ENCODE data around the gene PYGM.

Gene PYGM

GRCh38 chr11:64724863-64725532 is 34.8 kb downstream of the PYGM start:
- no peaks in the 10 kb centered on the region for H3K9me3 ChIP-seq (ENCODE audit: insufficient read depth, low read length)
- DNase-seq (ENCODE audit: low read depth, low spot score): no peak
- peaks cover 29% of the 10 kb centered on the region for H3K27me3 ChIP-seq (ENCODE audit: insufficient read depth, insufficient read length)
- peaks cover 32% of the 10 kb centered on the region for H3K4me1 ChIP-seq (ENCODE audit: insufficient read depth, insufficient read length)
- TF ChIP-seq ZNF274 (IDR thresholded peaks at IDR 0.05; ENCODE audit: low read depth, low read length): no peak
- no peak for TF ChIP-seq SUZ12 (IDR thresholded peaks at IDR 0.05; ENCODE audit: extremely low read depth, insufficient read depth, insufficient read length)
- TF ChIP-seq YY1 (IDR thresholded peaks at IDR 0.05; ENCODE audit: insufficient read depth, insufficient read length): no peak
- H3K4me3 ChIP-seq (ENCODE audit: insufficient read length, low read depth): no peak overlapping the region
- no peak overlapping the region for H3K9ac ChIP-seq (ENCODE audit: insufficient read length, low read depth)
- no peaks in the 10 kb centered on the region for H3K36me3 ChIP-seq (ENCODE audit: insufficient read depth, insufficient read length, low read length)

- peaks cover 36% of the 10 kb centered on the region for H3K27me3 ChIP-seq (ENCODE audit: insufficient read depth, insufficient read length)
- TF ChIP-seq SUZ12 (IDR thresholded peaks at IDR 0.05; ENCODE audit: extremely low read depth, insufficient read depth, insufficient read length): no peak
- TF ChIP-seq ZNF274 (IDR thresholded peaks at IDR 0.05; ENCODE audit: low read depth, low read length): no peak
- no peak for TF ChIP-seq YY1 (IDR thresholded peaks at IDR 0.05; ENCODE audit: insufficient read depth, insufficient read length)
- H3K36me3 ChIP-seq (ENCODE audit: insufficient read depth, insufficient read length, low read length): no peaks in the 10 kb centered on the region
- no peaks in the 10 kb centered on the region for H3K9me3 ChIP-seq (ENCODE audit: insufficient read depth, low read length)
- H3K9ac ChIP-seq (ENCODE audit: insufficient read length, low read depth): peak overlapping the region; percentile 59
- peaks cover 31% of the 10 kb centered on the region for H3K4me1 ChIP-seq (ENCODE audit: insufficient read depth, insufficient read length)
- H3K4me3 ChIP-seq (ENCODE audit: insufficient read length, low read depth): no peak overlapping the region
- DNase-seq (ENCODE audit: low read depth, low spot score): no peak
Observed at GRCh38 chr11:64723907-64724862, 35.6 kb downstream of the PYGM start.

GRCh38 chr11:64723117-64723906 is 36.5 kb downstream of the PYGM start, which contains the start of gene NRXN2:
Gene NRXN2, minus strand, starts transcription at chr11:64723197. Its CDS starts 9,498 bp downstream, at chr11:64713699.
- no peaks in the 10 kb centered on the region for H3K36me3 ChIP-seq (ENCODE audit: insufficient read depth, insufficient read length, low read length)
- peak; percentile 84 for DNase-seq (ENCODE audit: low read depth, low spot score)
- TF ChIP-seq ZNF274 (IDR thresholded peaks at IDR 0.05; ENCODE audit: low read depth, low read length) (no peak), YY1 (IDR thresholded peaks at IDR 0.05; ENCODE audit: insufficient read depth, insufficient read length) (no peak), SUZ12 (IDR thresholded peaks at IDR 0.05; ENCODE audit: extremely low read depth, insufficient read depth, insufficient read length) (no peak)
- H3K27me3 ChIP-seq (ENCODE audit: insufficient read depth, insufficient read length): peaks cover 38% of the 10 kb centered on the region
- H3K9me3 ChIP-seq (ENCODE audit: insufficient read depth, low read length): no peaks in the 10 kb centered on the region
- H3K4me3 ChIP-seq (ENCODE audit: insufficient read length, low read depth): peak within 1 kb of the TSS; percentile 47
- H3K4me1 ChIP-seq (ENCODE audit: insufficient read depth, insufficient read length): peaks cover 27% of the 10 kb centered on the region
- H3K9ac ChIP-seq (ENCODE audit: insufficient read length, low read depth): peak within 1 kb of the TSS; percentile 68

- Histone ChIP-seq H3K36me3 (ENCODE audit: insufficient read depth, insufficient read length, low read length) (no peaks in the 10 kb centered on the region), H3K9me3 (ENCODE audit: insufficient read depth, low read length) (no peaks in the 10 kb centered on the region), H3K4me1 (ENCODE audit: insufficient read depth, insufficient read length) (peaks cover 27% of the 10 kb centered on the region), H3K27me3 (ENCODE audit: insufficient read depth, insufficient read length) (peaks cover 42% of the 10 kb centered on the region), H3K9ac (ENCODE audit: insufficient read length, low read depth) (no peak overlapping the region), H3K4me3 (ENCODE audit: insufficient read length, low read depth) (no peak overlapping the region)
- TF ChIP-seq SUZ12 (IDR thresholded peaks at IDR 0.05; ENCODE audit: extremely low read depth, insufficient read depth, insufficient read length) (no peak), ZNF274 (IDR thresholded peaks at IDR 0.05; ENCODE audit: low read depth, low read length) (no peak), YY1 (IDR thresholded peaks at IDR 0.05; ENCODE audit: insufficient read depth, insufficient read length) (no peak)
- no peak for DNase-seq (ENCODE audit: low read depth, low spot score)
Observed at GRCh38 chr11:64722141-64723065, 37.4 kb downstream of the PYGM start.

- H3K27me3 ChIP-seq (ENCODE audit: insufficient read depth, insufficient read length): peaks cover 46% of the 10 kb centered on the region
- H3K36me3 ChIP-seq (ENCODE audit: insufficient read depth, insufficient read length, low read length): no peaks in the 10 kb centered on the region
- H3K4me3 ChIP-seq (ENCODE audit: insufficient read length, low read depth): no peak overlapping the region
- TF ChIP-seq YY1 (IDR thresholded peaks at IDR 0.05; ENCODE audit: insufficient read depth, insufficient read length): no peak
- no peak for TF ChIP-seq ZNF274 (IDR thresholded peaks at IDR 0.05; ENCODE audit: low read depth, low read length)
- H3K4me1 ChIP-seq (ENCODE audit: insufficient read depth, insufficient read length): peaks cover 34% of the 10 kb centered on the region
- H3K9ac ChIP-seq (ENCODE audit: insufficient read length, low read depth): no peak overlapping the region
- no peak for DNase-seq (ENCODE audit: low read depth, low spot score)
- H3K9me3 ChIP-seq (ENCODE audit: insufficient read depth, low read length): no peaks in the 10 kb centered on the region
Observed at GRCh38 chr11:64721359-64721699, 38.4 kb downstream of the PYGM start.

GRCh38 chr11:64720640-64721358 is 39.0 kb downstream of the PYGM start:
- Histone ChIP-seq H3K9me3 (ENCODE audit: insufficient read depth, low read length) (no peaks in the 10 kb centered on the region), H3K4me3 (ENCODE audit: insufficient read length, low read depth) (no peak overlapping the region), H3K4me1 (ENCODE audit: insufficient read depth, insufficient read length) (peaks cover 31% of the 10 kb centered on the region), H3K27me3 (ENCODE audit: insufficient read depth, insufficient read length) (peaks cover 49% of the 10 kb centered on the region), H3K36me3 (ENCODE audit: insufficient read depth, insufficient read length, low read length) (no peaks in the 10 kb centered on the region), H3K9ac (ENCODE audit: insufficient read length, low read depth) (no peak overlapping the region)
- TF ChIP-seq ZNF274 (IDR thresholded peaks at IDR 0.05; ENCODE audit: low read depth, low read length): no peak
- no peak for TF ChIP-seq SUZ12 (IDR thresholded peaks at IDR 0.05; ENCODE audit: extremely low read depth, insufficient read depth, insufficient read length)
- TF ChIP-seq YY1 (IDR thresholded peaks at IDR 0.05; ENCODE audit: insufficient read depth, insufficient read length): no peak
- DNase-seq (ENCODE audit: low read depth, low spot score): no peak
